Measurements from ENCODE around the gene NTMT1.

The NTMT1 gene

DNA sequence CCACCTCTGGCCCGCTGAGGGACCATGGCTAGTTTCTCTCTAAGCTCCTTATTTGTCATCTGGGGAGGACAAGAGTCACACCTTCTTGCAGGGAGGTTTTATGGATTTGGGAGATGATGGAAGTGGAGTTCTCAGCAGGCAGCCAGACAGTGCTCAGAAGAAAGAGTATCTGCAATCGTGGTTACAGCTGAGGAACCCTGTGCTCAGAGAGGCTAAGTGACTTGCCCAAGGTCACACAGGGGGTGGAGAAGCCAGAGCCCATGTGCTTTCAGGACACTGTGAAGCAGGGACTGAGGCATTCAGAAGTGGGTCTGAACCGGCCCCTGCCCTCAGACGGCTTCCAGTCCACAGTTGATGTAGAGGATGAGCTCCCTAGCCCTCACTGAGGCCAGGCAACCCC lies 50.3 kb downstream of the NTMT1 start:
- no peak overlapping the region for H2AK5ac ChIP-seq (ENCODE audit: low read length)
- no peaks in the 10 kb centered on the region for H3K27me3 ChIP-seq (ENCODE audit: insufficient read depth, low read length)
- H3K14ac ChIP-seq (ENCODE audit: low read length), result no peak overlapping the region
- H4K12ac ChIP-seq (ENCODE audit: low read depth, low read length), result no peak overlapping the region
- H3K79me1 ChIP-seq (ENCODE audit: low read length), result no peaks in the 10 kb centered on the region
- no peaks in the 10 kb centered on the region for H3K79me2 ChIP-seq (ENCODE audit: control insufficient read depth, insufficient read depth, low read length, poor library complexity)
- H3K9me3 ChIP-seq (ENCODE audit: insufficient read depth, low read depth, low read length), result peaks cover 2% of the 10 kb centered on the region
- no peak overlapping the region for H2BK5ac ChIP-seq (ENCODE audit: low read depth, low read length, poor library complexity)
- no peak overlapping the region for H3K4ac ChIP-seq (ENCODE audit: low read depth, low read length)
- no peak overlapping the region for H3K4me3 ChIP-seq (ENCODE audit: low read depth, low read length)
- no peak overlapping the region for H3K23ac ChIP-seq (ENCODE audit: low read length)
- no peak overlapping the region for H3K4me2 ChIP-seq (ENCODE audit: low read length)
- no peak overlapping the region for H2BK12ac ChIP-seq (ENCODE audit: low read length)
- H2BK120ac ChIP-seq (ENCODE audit: insufficient read depth, low read length, poor library complexity), result no peak overlapping the region
- no peak for DNase-seq
- no CpG with 5 or more reads among the region's 4 CpGs for WGBS (ENCODE audit: extremely low coverage, insufficient coverage, insufficient read length)
- H2AFZ ChIP-seq (ENCODE audit: insufficient read depth, low read length, poor library complexity), result no peak overlapping the region
- no peak overlapping the region for H4K91ac ChIP-seq (ENCODE audit: low read depth, low read length)
- H4K8ac ChIP-seq (ENCODE audit: low read depth, low read length), result no peak overlapping the region
- H3K9ac ChIP-seq (ENCODE audit: low read length), result no peak overlapping the region
- H3K27ac ChIP-seq (ENCODE audit: low read depth, low read length), result no peak overlapping the region
- H3K4me1 ChIP-seq (ENCODE audit: control insufficient read depth in 1 of 2, insufficient read depth in 2 of 2, low read length in 2 of 2), result no peaks in the 10 kb centered on the region
- H3K18ac ChIP-seq (ENCODE audit: low read length), result no peak overlapping the region
- no peaks in the 10 kb centered on the region for H3K36me3 ChIP-seq (ENCODE audit: control insufficient read depth in 1 of 2, insufficient read depth in 2 of 2, low read length in 2 of 2)

DNA sequence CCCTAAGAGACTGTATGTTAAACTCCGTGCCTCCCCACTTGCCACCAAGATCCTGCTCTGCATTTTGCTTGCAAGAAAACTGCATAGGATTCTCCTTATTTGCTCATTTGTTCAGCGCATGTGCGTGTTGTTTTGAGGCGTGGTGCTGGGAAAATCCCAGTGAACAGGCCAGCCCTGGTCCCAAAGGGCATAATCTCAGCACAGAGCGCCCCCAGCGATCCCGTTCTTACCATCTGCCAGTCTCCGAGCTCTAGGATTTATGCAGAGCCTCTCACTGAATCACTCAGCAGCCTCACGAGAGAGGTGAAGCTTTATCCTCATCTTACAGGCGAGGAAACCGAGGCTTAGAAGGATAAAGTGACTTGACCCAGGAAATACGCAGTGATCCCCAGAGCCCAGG lies 51.0 kb downstream of the NTMT1 start:
- H3K79me1 ChIP-seq (ENCODE audit: low read length), result no peaks in the 10 kb centered on the region
- H3K36me3 ChIP-seq (ENCODE audit: control insufficient read depth in 1 of 2, insufficient read depth in 2 of 2, low read length in 2 of 2), result no peaks in the 10 kb centered on the region
- H3K27ac ChIP-seq (ENCODE audit: low read depth, low read length), result no peak overlapping the region
- H4K8ac ChIP-seq (ENCODE audit: low read depth, low read length), result no peak overlapping the region
- H4K91ac ChIP-seq (ENCODE audit: low read depth, low read length), result no peak overlapping the region
- no peak for DNase-seq
- no peak overlapping the region for H3K4ac ChIP-seq (ENCODE audit: low read depth, low read length)
- no peak overlapping the region for H3K23ac ChIP-seq (ENCODE audit: low read length)
- no peak overlapping the region for H2BK5ac ChIP-seq (ENCODE audit: low read depth, low read length, poor library complexity)
- no peak overlapping the region for H3K9ac ChIP-seq (ENCODE audit: low read length)
- no peaks in the 10 kb centered on the region for H3K79me2 ChIP-seq (ENCODE audit: control insufficient read depth, insufficient read depth, low read length, poor library complexity)
- no peak overlapping the region for H3K18ac ChIP-seq (ENCODE audit: low read length)
- no peak overlapping the region for H2BK120ac ChIP-seq (ENCODE audit: insufficient read depth, low read length, poor library complexity)
- H3K27me3 ChIP-seq (ENCODE audit: insufficient read depth, low read length), result no peaks in the 10 kb centered on the region
- H3K4me1 ChIP-seq (ENCODE audit: control insufficient read depth in 1 of 2, insufficient read depth in 2 of 2, low read length in 2 of 2), result no peaks in the 10 kb centered on the region
- H3K4me2 ChIP-seq (ENCODE audit: low read length), result no peak overlapping the region
- no CpG with 5 or more reads among the region's 12 CpGs for WGBS (ENCODE audit: extremely low coverage, insufficient coverage, insufficient read length)
- peaks cover 2% of the 10 kb centered on the region for H3K9me3 ChIP-seq (ENCODE audit: insufficient read depth, low read depth, low read length)
- H3K14ac ChIP-seq (ENCODE audit: low read length), result no peak overlapping the region
- H2AFZ ChIP-seq (ENCODE audit: insufficient read depth, low read length, poor library complexity), result no peak overlapping the region
- no peak overlapping the region for H3K4me3 ChIP-seq (ENCODE audit: low read depth, low read length)
- H2BK12ac ChIP-seq (ENCODE audit: low read length), result no peak overlapping the region
- no peak overlapping the region for H4K12ac ChIP-seq (ENCODE audit: low read depth, low read length)
- H2AK5ac ChIP-seq (ENCODE audit: low read length), result no peak overlapping the region

DNA sequence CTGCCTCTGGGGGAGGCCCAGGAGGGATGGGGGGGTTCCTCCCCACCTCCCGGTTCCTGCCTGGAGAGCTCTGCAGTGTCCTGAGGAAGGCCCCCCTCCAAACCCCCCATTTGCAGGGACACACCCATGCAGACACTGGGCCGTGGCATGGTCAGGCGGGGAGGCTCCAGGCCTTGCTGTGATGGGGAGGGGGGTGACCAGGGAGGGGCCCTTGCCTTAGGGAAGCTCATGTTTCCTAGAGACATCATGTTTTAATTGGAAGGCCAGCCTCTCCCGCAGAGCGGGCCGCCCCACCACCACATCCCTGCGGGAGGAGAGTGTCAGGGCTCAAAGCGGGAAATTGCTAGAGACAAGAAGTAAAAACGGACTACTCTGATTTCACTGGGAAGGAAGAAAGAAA lies 51.5 kb downstream of the NTMT1 start:
- no peak overlapping the region for H3K4me3 ChIP-seq (ENCODE audit: low read depth, low read length)
- H2BK5ac ChIP-seq (ENCODE audit: low read depth, low read length, poor library complexity), result no peak overlapping the region
- no peaks in the 10 kb centered on the region for H3K4me1 ChIP-seq (ENCODE audit: control insufficient read depth in 1 of 2, insufficient read depth in 2 of 2, low read length in 2 of 2)
- H4K12ac ChIP-seq (ENCODE audit: low read depth, low read length), result no peak overlapping the region
- no peaks in the 10 kb centered on the region for H3K79me1 ChIP-seq (ENCODE audit: low read length)
- no peak overlapping the region for H2BK12ac ChIP-seq (ENCODE audit: low read length)
- H3K14ac ChIP-seq (ENCODE audit: low read length), result no peak overlapping the region
- no peak overlapping the region for H4K8ac ChIP-seq (ENCODE audit: low read depth, low read length)
- H3K23ac ChIP-seq (ENCODE audit: low read length), result no peak overlapping the region
- no peak overlapping the region for H3K4ac ChIP-seq (ENCODE audit: low read depth, low read length)
- no peak overlapping the region for H2AK5ac ChIP-seq (ENCODE audit: low read length)
- H3K9me3 ChIP-seq (ENCODE audit: insufficient read depth, low read depth, low read length), result peaks cover 2% of the 10 kb centered on the region
- H2AFZ ChIP-seq (ENCODE audit: insufficient read depth, low read length, poor library complexity), result no peak overlapping the region
- no peak for DNase-seq
- no peak overlapping the region for H3K27ac ChIP-seq (ENCODE audit: low read depth, low read length)
- H3K36me3 ChIP-seq (ENCODE audit: control insufficient read depth in 1 of 2, insufficient read depth in 2 of 2, low read length in 2 of 2), result no peaks in the 10 kb centered on the region
- H3K4me2 ChIP-seq (ENCODE audit: low read length), result no peak overlapping the region
- H3K18ac ChIP-seq (ENCODE audit: low read length), result no peak overlapping the region
- H3K27me3 ChIP-seq (ENCODE audit: insufficient read depth, low read length), result no peaks in the 10 kb centered on the region
- no peak overlapping the region for H3K9ac ChIP-seq (ENCODE audit: low read length)
- no peaks in the 10 kb centered on the region for H3K79me2 ChIP-seq (ENCODE audit: control insufficient read depth, insufficient read depth, low read length, poor library complexity)
- no CpG with 5 or more reads among the region's 9 CpGs for WGBS (ENCODE audit: extremely low coverage, insufficient coverage, insufficient read length)
- no peak overlapping the region for H4K91ac ChIP-seq (ENCODE audit: low read depth, low read length)
- no peak overlapping the region for H2BK120ac ChIP-seq (ENCODE audit: insufficient read depth, low read length, poor library complexity)

DNA sequence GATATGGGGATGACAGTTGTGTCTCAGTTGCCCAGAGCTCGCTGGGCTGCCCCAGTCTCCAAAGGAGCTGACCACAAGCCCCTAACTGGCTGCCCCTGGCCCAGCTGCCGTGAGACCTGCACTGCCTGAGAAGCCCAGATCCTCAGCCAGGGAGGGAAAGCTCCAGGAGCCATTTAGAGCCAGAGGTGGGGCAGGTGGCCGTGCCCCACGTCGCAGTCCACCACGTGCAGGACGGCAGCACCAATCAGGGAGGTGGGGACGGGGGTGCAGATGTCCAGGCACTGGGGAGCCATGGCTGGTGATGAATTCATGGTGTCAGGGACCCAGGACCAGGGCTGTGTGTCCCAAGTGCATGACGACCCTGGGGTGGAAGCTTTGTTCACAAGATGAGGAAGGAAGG lies 52.9 kb downstream of the NTMT1 start:
- Histone ChIP-seq H3K27me3 (ENCODE audit: insufficient read depth, low read length) (no peaks in the 10 kb centered on the region), H3K9me3 (ENCODE audit: insufficient read depth, low read depth, low read length) (peaks cover 2% of the 10 kb centered on the region), H3K4ac (ENCODE audit: low read depth, low read length) (no peak overlapping the region), H3K23ac (ENCODE audit: low read length) (no peak overlapping the region), H4K12ac (ENCODE audit: low read depth, low read length) (no peak overlapping the region), H3K79me2 (ENCODE audit: control insufficient read depth, insufficient read depth, low read length, poor library complexity) (no peaks in the 10 kb centered on the region), H3K79me1 (ENCODE audit: low read length) (no peaks in the 10 kb centered on the region), H2AFZ (ENCODE audit: insufficient read depth, low read length, poor library complexity) (no peak overlapping the region), H2BK12ac (ENCODE audit: low read length) (no peak overlapping the region), H2BK120ac (ENCODE audit: insufficient read depth, low read length, poor library complexity) (no peak overlapping the region), H2AK5ac (ENCODE audit: low read length) (no peak overlapping the region), H3K4me2 (ENCODE audit: low read length) (no peak overlapping the region), H4K91ac (ENCODE audit: low read depth, low read length) (no peak overlapping the region), H3K9ac (ENCODE audit: low read length) (no peak overlapping the region), H3K14ac (ENCODE audit: low read length) (no peak overlapping the region), H2BK5ac (ENCODE audit: low read depth, low read length, poor library complexity) (no peak overlapping the region), H4K8ac (ENCODE audit: low read depth, low read length) (no peak overlapping the region), H3K27ac (ENCODE audit: low read depth, low read length) (no peak overlapping the region), H3K4me3 (ENCODE audit: low read depth, low read length) (no peak overlapping the region), H3K18ac (ENCODE audit: low read length) (no peak overlapping the region), H3K36me3 (ENCODE audit: control insufficient read depth in 1 of 2, insufficient read depth in 2 of 2, low read length in 2 of 2) (no peaks in the 10 kb centered on the region), H3K4me1 (ENCODE audit: control insufficient read depth in 1 of 2, insufficient read depth in 2 of 2, low read length in 2 of 2) (no peaks in the 10 kb centered on the region)
- no peak for DNase-seq
- WGBS (ENCODE audit: extremely low coverage, insufficient coverage, insufficient read length), result no CpG with 5 or more reads among the region's 9 CpGs
